Gastroesophageal sphincter (tissue), 3 donors: ENCODE data around the gene SOX11.

ENCODE experiments used
- CTCF ChIP-seq, 4 experiments: fragments of 200-600 bp in 2 of 4; fragments of 450-650 bp in 2 of 4; sonication (generic) in 1 of 4; IDR thresholded peaks; one replicate each; pipeline ENCODE4 v1.5.1; 2017 to 2019; ENCODE audit warnings: antibody characterized with exemption in 4 of 4, mild to moderate bottlenecking in 2 of 4, moderate library complexity in 2 of 4
- EP300 ChIP-seq: sonication (generic); formaldehyde crosslinking; IDR thresholded peaks from one replicate; pipeline ENCODE4 v1.6.1; 2017; ENCODE audit warnings: antibody characterized with exemption, mild to moderate bottlenecking
- POLR2A ChIP-seq, 2 donors: fragments of 450-650 bp; IDR thresholded peaks; one replicate each; pipeline ENCODE4 v1.6.1; 2017; ENCODE audit warnings: antibody characterized with exemption in 2 of 2, mild to moderate bottlenecking in 2 of 2, moderate library complexity in 1 of 2
- POLR2AphosphoS5 ChIP-seq: sonication (generic); formaldehyde crosslinking; IDR thresholded peaks from one replicate; pipeline ENCODE4 v1.6.1; 2017; ENCODE audit warnings: antibody characterized with exemption

DNA sequence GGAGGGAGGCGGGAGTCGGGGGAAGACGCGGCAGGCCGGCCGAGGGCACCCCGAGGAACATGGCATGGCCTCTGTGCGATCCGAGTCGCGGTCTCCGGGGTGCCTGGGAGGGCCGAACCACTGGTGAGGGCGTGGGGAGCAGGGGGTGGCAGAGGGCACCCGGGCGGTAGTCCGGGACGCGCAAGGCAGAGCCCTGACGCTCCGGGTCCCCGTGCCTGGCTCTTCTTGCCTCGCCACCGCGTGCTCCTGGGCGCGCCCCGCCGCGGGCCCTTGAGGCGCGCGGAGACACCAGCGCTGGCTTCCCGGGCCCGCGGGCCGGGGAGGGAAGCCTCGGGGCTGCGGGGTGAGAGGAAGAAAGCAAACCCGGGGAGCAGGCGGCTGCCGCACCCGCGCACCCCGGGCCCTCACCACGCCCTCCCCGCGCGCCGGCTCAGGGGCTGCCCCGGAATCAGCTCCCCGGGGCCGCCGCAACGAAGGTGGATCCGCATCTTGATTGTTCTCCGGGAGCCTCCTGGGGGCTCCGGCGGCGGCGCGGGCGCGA, 4.3 kb downstream of the SOX11 start:
- TF ChIP-seq CTCF (IDR thresholded peaks at IDR 0.05), result no peak
- no peak for TF ChIP-seq POLR2A (IDR thresholded peaks at IDR 0.05)
- no peak for TF ChIP-seq POLR2AphosphoS5
- TF ChIP-seq EP300, result no peak
